H1 (cell line): ENCODE data around the gene HEATR9.

Source experiments
- CEBPB ChIP-seq: IDR thresholded peaks from 2 replicates; pipeline ENCODE4 v1.6.1; 2012; ENCODE audit warnings: low read depth, low read length
- CTCF ChIP-seq, 3 experiments: IDR thresholded peaks; 1 replicate in 2 of 3; 2 replicates in 1 of 3; pipeline versions ENCODE4 v1.5.1 to v1.6.1; 2011; ENCODE audit warnings: low read length in 3 of 3, mild to moderate bottlenecking in 3 of 3, inconsistent platforms in 2 of 3, low read depth in 1 of 3, moderate library complexity in 1 of 3; ENCODE audit not compliant: insufficient read depth in 1 of 3; ENCODE audit errors: control extremely low read depth in 1 of 3
- EGR1 ChIP-seq: IDR thresholded peaks from 2 replicates; pipeline ENCODE4 v1.6.1; 2011; ENCODE audit warnings: low read depth, low read length, borderline replicate concordance
- EP300 ChIP-seq, 2 experiments: IDR thresholded peaks; 1 replicate in 1 of 2; 2 replicates in 1 of 2; pipeline ENCODE4 v1.6.1; 2011 to 2012; ENCODE audit warnings: low read depth in 2 of 2, low read length in 2 of 2, mild to moderate bottlenecking in 2 of 2, borderline replicate concordance in 1 of 2, inconsistent platforms in 1 of 2, moderate library complexity in 1 of 2
- EZH2 ChIP-seq: fragments of 200-600 bp; sonication (generic); IDR thresholded peaks from 2 replicates; pipeline ENCODE4 v1.7.1; 2012; ENCODE audit warnings: low read depth, mild to moderate bottlenecking, moderate library complexity, low read length, inconsistent platforms; ENCODE audit not compliant: severe bottlenecking
- JUN ChIP-seq: IDR thresholded peaks from 2 replicates; pipeline ENCODE4 v1.6.1; 2011; ENCODE audit warnings: low read depth, mild to moderate bottlenecking, improper control_type of control experiment, low read length
- KDM5A ChIP-seq: fragments of 200-600 bp; IDR thresholded peaks from 2 replicates; pipeline ENCODE4 v1.7.1; 2012; ENCODE audit warnings: mild to moderate bottlenecking, low read length, inconsistent platforms, mixed read lengths
- NRF1 ChIP-seq: IDR thresholded peaks from 2 replicates; pipeline ENCODE4 v1.6.1; 2011; ENCODE audit warnings: mild to moderate bottlenecking, low read depth, low read length, improper control_type of control experiment
- RAD21 ChIP-seq, 2 experiments: IDR thresholded peaks in 1 of 2; conservative IDR thresholded peaks in 1 of 2; 2 replicates each; pipeline ENCODE4 v1.6.1; 2011; ENCODE audit warnings: low read depth in 2 of 2, low read length in 2 of 2, improper control_type of control experiment in 1 of 2, inconsistent platforms in 1 of 2, mild to moderate bottlenecking in 1 of 2, moderate library complexity in 1 of 2
- SP2 ChIP-seq: IDR thresholded peaks from 2 replicates; pipeline ENCODE4 v1.6.1; 2012; ENCODE audit warnings: mild to moderate bottlenecking, low read length, inconsistent platforms
- SRF ChIP-seq: IDR thresholded peaks from 2 replicates; pipeline ENCODE4 v1.6.1; 2011; ENCODE audit warnings: mild to moderate bottlenecking, low read depth, low read length, moderate library complexity
- SUZ12 ChIP-seq: fragments of 200-600 bp; sonication (generic); IDR thresholded peaks from 2 replicates; pipeline ENCODE4 v1.6.1; 2012; ENCODE audit warnings: mild to moderate bottlenecking, inconsistent platforms, low read length, moderate library complexity, mixed read lengths
- TAF1 ChIP-seq: IDR thresholded peaks from 2 replicates; pipeline ENCODE4 v1.6.1; 2011; ENCODE audit warnings: mild to moderate bottlenecking, low read depth, low read length

GRCh38 chr17:35875072-35875799, 6.5 kb upstream of the HEATR9 start:
- TF ChIP-seq JUN (no peak), SP2 (no peak), KDM5A (no peak), EZH2 (no peak), CTCF (IDR thresholded peaks at IDR 0.05; ENCODE audit: control extremely low read depth in 1 of 3, insufficient read depth in 1 of 3, low read depth in 1 of 3, low read length in 3 of 3) (no peak), EP300 (IDR thresholded peaks at IDR 0.05; ENCODE audit: borderline replicate concordance in 1 of 2, low read depth in 2 of 2, low read length in 2 of 2) (no peak), CEBPB (no peak), EGR1 (no peak), NRF1 (no peak), SRF (no peak), RAD21 (IDR thresholded peaks at IDR 0.05 in 1 of 2, conservative IDR thresholded peaks at IDR 0.05 in 1 of 2; ENCODE audit: low read depth in 2 of 2, low read length in 2 of 2) (no peak), SUZ12 (no peak), TAF1 (no peak)
